Adrenal gland (tissue), 12 donors: ENCODE measurements around the gene IL10RB. TPM values are rescaled to one million over a fixed set of nuclear protein-coding genes. Genes with fewer than 3 reads are reported as not detected.

Source experiments
- DNase-seq, 7 donors: peaks; one replicate each; pipeline ENCODE4 v3.0.0-alpha.2; 2019 to 2020
- H3K27ac ChIP-seq, 5 donors: fragments of 200-600 bp; sonication (generic) in 4 of 5; 1 replicate in 3 of 5; 2 replicates in 2 of 5; pipeline versions ENCODE4 v1.5.1 to v1.8.0; 2016 to 2020; ENCODE audit warnings: mild to moderate bottlenecking in 1 of 5
- H3K27me3 ChIP-seq: fragments of 200-600 bp; 2 replicates; pipeline ENCODE4 v1.8.0; 2021
- H3K36me3 ChIP-seq, 2 donors: fragments of 200-600 bp; replicated peaks in 1 of 2; 1 replicate in 1 of 2; 2 replicates in 1 of 2; pipeline versions ENCODE4 v1.5.1 to v1.8.0; 2018 to 2022
- H3K4me1 ChIP-seq, 2 donors: fragments of 200-600 bp; replicated peaks in 1 of 2; 1 replicate in 1 of 2; 2 replicates in 1 of 2; pipeline versions ENCODE4 v1.5.1 to v1.8.0; 2018 to 2021
- H3K4me3 ChIP-seq, 4 donors: fragments of 200-600 bp; sonication (generic) in 3 of 4; one replicate each; pipeline ENCODE4 v1.5.1; 2016 to 2018
- H3K9me3 ChIP-seq, 3 donors: fragments of 200-600 bp; sonication (generic) in 1 of 3; replicated peaks in 1 of 3; 1 replicate in 2 of 3; 2 replicates in 1 of 3; pipeline versions ENCODE4 v1.5.1 to v1.8.0; 2016 to 2021
- POLR2A ChIP-seq, 2 donors: fragments of 450-650 bp; IDR thresholded peaks; one replicate each; pipeline ENCODE4 v1.6.1; 2017; ENCODE audit warnings: antibody characterized with exemption in 2 of 2, mild to moderate bottlenecking in 2 of 2, moderate library complexity in 1 of 2
- WGBS, 4 donors: extraction: QIAGEN DNeasy Blood & Tissue Kit in 2 of 4; methylation state at CpG; one replicate each; pipeline versions ENCODE4 v1.1.5 to v1.1.7; 2013 to 2017; 5-methylcytosine and 5-hydroxymethylcytosine counted together
- intact Hi-C, 2 donors: fragments of 100-400 bp; cut with DNase I; formaldehyde crosslinking; loops; one replicate each; pipeline versions ENCODE4 v1.14.1 to v1.15.0; 2022 to 2023
- polyA plus RNA-seq, 3 donors: library from polyadenylated mRNA; stranded (reverse); fragments of 200-250 nt in 2 of 3; fragments of 350-450 nt in 1 of 3; fragmentation: Illumina TruSeq in 1 of 3; extraction: RNeasy Lipid Tissue Mini Kit (QIAGEN cat#74804) in 1 of 3; gene quantifications; one replicate each; pipeline ENCODE4 v1.2.3, GENCODE V29; 2013 to 2014
- total RNA-seq, 9 donors: library from RNA; depleted of rRNA in 4 of 9; stranded (reverse); fragments of >200 nt in 4 of 9; fragments of 120-200 nt in 1 of 9; fragmentation: NEBNext Ultra II Directional in 1 of 9; extraction: Animal tissue kit (Norgen Biotek cat#: 25700) in 1 of 9; gene quantifications; one replicate each; pipeline versions ENCODE4 v1.1.0 to v1.2.4, GENCODE V29; 2013 to 2023
- TF ChIP-seq, protein P1 (sequence below), 6 experiments: fragments of 450-650 bp in 4 of 6; fragments of 200-600 bp in 2 of 6; sonication (generic) in 1 of 6; IDR thresholded peaks; 1 replicate in 5 of 6; 2 replicates in 1 of 6; pipeline versions ENCODE4 v1.5.1 to v1.8.0; 2016 to 2021; ENCODE audit warnings: antibody characterized with exemption in 6 of 6, mild to moderate bottlenecking in 2 of 6, moderate library complexity in 1 of 6
- donor health status: healthy with polysubstance abuse.
- donor health status: Bipolar disorder and iron deficiency.
- donor health status: DM: yes; HTN: yes; CAD: no.
- donor health status: DM: no; HTN: no; CAD: no.
- donor health status: DM: no; HTN: no; CAD: no.
- donor health status: DM: yes; HTN: yes; CAD: no.

IL10RB gene
- total and polyA plus RNA-seq, 12 donors: 14.7 to 55.0 (median 26.9) TPM

DNA sequence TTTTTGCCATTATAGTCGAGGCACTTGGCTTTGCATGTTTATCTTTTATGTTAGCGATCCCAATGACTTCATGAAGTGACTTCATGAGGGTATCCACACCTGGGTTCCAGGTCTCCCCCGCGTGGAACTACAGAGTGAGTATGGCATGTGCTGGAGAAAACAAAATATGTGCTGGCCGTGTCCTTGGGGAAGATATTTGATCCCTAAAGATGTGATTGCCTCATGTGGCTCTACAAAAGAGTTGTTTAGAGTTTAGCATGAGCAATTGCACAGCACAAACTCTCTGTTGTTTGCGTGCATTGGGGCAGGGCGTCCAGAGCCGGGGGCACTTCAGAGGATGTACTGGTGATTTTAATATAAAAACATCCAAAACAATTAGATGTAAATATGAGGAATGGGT is 4.8 kb downstream of the IL10RB start:
- intact Hi-C loops: no loop called here
- WGBS, 4 donors: 89 to 94% (median 92%) methylated on average over 7 to 8 of the region's 8 CpGs
- H3K36me3 ChIP-seq: peaks cover 0 to 6% of the 10 kb centered on the region in 2 donors
- DNase-seq: no peak
- no peaks in the 10 kb centered on the region for H3K9me3 ChIP-seq
- no peaks in the 10 kb centered on the region for H3K27me3 ChIP-seq
- H3K4me1 ChIP-seq: peaks cover 0 to 9% of the 10 kb centered on the region in 2 donors
- no peak for TF ChIP-seq POLR2A (IDR thresholded peaks at IDR 0.05)
- TF ChIP-seq, protein P1, sequence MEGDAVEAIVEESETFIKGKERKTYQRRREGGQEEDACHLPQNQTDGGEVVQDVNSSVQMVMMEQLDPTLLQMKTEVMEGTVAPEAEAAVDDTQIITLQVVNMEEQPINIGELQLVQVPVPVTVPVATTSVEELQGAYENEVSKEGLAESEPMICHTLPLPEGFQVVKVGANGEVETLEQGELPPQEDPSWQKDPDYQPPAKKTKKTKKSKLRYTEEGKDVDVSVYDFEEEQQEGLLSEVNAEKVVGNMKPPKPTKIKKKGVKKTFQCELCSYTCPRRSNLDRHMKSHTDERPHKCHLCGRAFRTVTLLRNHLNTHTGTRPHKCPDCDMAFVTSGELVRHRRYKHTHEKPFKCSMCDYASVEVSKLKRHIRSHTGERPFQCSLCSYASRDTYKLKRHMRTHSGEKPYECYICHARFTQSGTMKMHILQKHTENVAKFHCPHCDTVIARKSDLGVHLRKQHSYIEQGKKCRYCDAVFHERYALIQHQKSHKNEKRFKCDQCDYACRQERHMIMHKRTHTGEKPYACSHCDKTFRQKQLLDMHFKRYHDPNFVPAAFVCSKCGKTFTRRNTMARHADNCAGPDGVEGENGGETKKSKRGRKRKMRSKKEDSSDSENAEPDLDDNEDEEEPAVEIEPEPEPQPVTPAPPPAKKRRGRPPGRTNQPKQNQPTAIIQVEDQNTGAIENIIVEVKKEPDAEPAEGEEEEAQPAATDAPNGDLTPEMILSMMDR (IDR thresholded peaks at IDR 0.05): no peak
- no peak overlapping the region for H3K4me3 ChIP-seq
- H3K27ac ChIP-seq: no peak overlapping the region

DNA sequence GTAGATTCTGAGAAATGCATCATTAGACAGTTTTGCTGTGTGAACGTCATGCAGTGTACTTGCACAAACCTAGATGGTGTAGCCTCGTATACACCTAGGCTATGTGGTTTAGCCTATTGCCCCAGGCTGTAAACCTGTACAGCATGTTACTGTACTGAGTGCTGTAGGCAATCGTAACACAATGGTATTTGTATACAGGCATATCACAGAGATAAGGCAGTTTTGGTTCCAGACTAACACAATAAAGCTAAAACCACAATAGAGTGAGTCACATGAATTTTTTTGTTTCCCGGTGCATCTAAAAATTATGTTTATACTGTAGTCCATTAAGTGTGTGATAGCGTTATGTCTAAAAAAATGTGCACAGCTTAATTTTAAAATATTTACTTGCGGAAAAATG is 6.9 kb downstream of the IL10RB start:
- TF ChIP-seq, protein P1 (IDR thresholded peaks at IDR 0.05): no peak
- TF ChIP-seq POLR2A (IDR thresholded peaks at IDR 0.05): no peak
- Histone ChIP-seq H3K9me3 (no peaks in the 10 kb centered on the region), H3K4me1 (no peaks in the 10 kb centered on the region), H3K27ac (no peak overlapping the region), H3K36me3 (peaks cover 0 to 6% of the 10 kb centered on the region in 2 donors), H3K27me3 (no peaks in the 10 kb centered on the region), H3K4me3 (no peak overlapping the region)
- intact Hi-C loops: no loop called here
- no peak for DNase-seq
- 94 to 97% (median 95%) methylated on average over 6 of the region's 6 CpGs for WGBS, 4 donors

DNA sequence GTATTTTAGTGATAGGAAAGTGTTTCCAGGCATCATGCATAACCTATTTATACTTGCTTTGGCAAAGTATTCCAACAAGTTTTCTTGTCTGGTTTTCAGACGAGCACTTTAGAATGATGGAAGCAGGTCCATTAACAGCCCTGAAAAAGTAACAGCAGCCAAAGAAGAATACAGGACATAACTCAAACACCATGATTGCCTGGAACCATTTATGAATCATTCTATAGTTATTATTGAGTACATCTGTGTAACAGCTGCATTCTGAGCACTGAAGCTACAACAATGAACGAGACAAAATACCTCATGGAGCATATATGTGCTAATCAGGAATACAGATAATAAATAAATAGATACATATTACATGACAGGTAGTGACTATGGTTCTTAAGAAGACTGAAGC is 12.6 kb downstream of the IL10RB start:
- Histone ChIP-seq H3K4me3 (no peak overlapping the region), H3K4me1 (no peaks in the 10 kb centered on the region), H3K9me3 (no peaks in the 10 kb centered on the region), H3K36me3 (peaks cover 0 to 30% of the 10 kb centered on the region in 2 donors), H3K27ac (no peak overlapping the region), H3K27me3 (no peaks in the 10 kb centered on the region)
- intact Hi-C loops: no loop called here
- TF ChIP-seq POLR2A (IDR thresholded peaks at IDR 0.05): no peak
- TF ChIP-seq, protein P1 (IDR thresholded peaks at IDR 0.05): no peak
- DNase-seq: no peak
- whole genome bisulfite sequencing, 4 donors: 93 to 98% (median 94%) methylated on average over 2 of the region's 2 CpGs

DNA sequence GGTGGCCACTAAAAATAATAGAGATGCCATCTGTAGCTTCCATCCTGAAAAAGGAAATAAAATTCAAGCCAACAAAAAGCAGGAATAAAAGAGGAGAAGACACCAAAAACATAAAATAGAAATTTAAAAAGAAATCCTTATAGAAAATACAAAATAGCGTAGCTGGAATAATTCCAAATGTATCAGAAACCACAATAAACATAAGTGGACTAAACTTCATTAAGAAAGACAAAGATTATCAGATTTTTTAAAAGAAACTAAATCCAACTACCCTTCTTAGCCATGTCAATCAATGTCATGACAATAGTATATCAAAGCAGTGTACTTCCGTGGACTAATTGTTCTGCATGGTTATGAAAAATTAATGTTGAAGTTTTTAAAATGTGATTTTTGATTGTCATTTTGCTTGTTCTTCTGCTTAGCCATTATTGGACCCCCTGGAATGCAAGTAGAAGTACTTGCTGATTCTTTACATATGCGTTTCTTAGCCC is 13.2 kb downstream of the IL10RB start:
- Histone ChIP-seq H3K36me3 (peaks cover 0 to 31% of the 10 kb centered on the region in 2 donors), H3K4me1 (no peaks in the 10 kb centered on the region), H3K27ac (no peak overlapping the region), H3K9me3 (no peaks in the 10 kb centered on the region), H3K4me3 (no peak overlapping the region), H3K27me3 (no peaks in the 10 kb centered on the region)
- TF ChIP-seq, protein P1 (IDR thresholded peaks at IDR 0.05): no peak
- TF ChIP-seq POLR2A (IDR thresholded peaks at IDR 0.05): no peak
- no peak for DNase-seq
- 98 to 99% (median 99%) methylated on average over 3 of the region's 3 CpGs for WGBS, 4 donors
- intact Hi-C loops: no loop called here
